Measurements from ENCODE around the gene HINT3.
A peak's percentile ranks its signal among the peaks of the same experiment; 100 is the strongest.
"Not testable (repeated sequence)": the region's sequence is repeated elsewhere in the genome, so short reads cannot be mapped to it uniquely, and the experiment has no call there.

HINT3 gene

DNA sequence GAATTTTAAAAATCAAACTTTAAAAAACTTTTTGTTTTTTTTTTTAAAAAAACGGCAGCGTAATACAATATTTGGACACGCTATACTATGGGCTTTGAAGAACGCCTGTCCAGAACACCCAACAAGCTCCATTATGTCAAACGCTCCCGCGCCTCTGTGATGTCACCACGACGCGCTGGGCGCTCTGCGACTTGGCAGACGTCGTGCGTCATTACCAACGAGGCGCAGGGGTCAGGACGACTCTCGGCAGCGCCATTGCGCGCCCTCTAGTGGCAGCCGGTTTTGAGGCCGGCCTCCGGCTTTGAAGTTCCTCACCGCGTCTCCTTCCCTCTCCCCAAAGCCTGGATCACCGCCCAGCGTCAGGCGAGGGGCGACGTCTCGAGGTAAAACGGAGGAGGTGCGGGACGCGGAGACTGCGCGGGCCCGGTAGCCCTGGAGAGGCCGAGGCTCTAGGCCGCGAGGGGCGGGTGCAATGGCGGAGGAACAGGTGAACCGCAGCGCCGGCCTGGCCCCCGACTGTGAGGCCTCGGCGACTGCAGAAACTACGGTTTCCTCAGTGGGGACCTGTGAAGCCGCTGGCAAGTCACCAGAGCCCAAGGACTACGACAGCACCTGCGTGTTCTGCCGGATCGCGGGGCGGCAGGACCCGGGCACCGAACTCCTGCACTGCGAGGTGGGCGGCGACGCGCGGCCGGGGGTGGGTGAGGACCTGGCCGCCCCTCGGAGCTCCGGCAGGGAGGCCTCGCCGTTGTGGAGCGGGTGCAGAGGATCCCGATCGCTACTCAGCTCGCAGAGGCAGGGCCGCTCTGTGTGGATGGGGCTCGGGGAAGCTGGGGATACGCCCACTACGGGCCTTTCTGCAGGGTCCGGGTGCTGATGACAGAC is at the start of gene HINT3:
Gene HINT3 (plus strand): TSS at position 265 of the 885 bp plus-strand sequence. CDS start 208 bp downstream, at position 473.
- peak; percentile 98 to 99 for DNase-seq (ENCODE audit: low read depth in 2 of 2)

DNA sequence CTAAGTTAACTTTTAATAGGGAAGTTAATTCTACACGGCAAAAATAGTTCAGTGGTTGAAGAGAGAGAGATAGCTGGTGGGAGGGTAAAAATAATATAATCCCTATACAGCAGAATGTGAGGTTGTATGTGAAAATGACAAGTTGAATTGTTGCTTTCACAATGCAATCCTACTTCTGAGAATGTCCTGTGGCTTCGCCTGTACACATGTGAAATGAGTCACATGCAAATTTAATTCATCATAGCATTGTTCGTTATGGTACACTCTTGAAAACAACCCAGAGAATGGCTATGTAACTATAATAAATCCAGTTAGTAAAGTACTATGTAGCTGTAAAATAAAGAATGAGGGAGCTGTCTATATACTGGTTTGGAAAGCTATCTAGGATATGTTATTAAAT is 46.0 kb upstream of the HINT3 start:
- DNase-seq (ENCODE audit: low read depth in 2 of 2): no peak

DNA sequence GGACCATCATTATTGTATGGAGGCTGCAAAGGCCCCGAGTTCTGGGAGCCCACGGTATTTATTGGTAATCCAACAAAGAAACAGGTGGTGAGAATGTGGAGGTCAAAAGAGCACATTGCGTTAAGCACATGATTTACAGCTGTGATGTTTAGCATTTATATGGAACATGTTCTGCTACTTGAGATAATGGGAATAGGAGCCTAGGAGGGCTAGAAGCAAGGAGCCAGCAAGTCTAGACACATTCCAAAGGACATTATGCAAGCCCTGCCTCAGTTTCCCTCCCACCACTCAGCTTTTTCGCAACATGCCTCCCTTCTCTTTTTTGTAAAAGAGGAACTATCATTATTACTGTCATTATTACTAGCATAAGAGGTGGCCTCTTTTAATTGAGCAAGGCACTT is 45.5 kb upstream of the HINT3 start:
- DNase-seq (ENCODE audit: low read depth in 2 of 2): not testable (repeated sequence)

DNA sequence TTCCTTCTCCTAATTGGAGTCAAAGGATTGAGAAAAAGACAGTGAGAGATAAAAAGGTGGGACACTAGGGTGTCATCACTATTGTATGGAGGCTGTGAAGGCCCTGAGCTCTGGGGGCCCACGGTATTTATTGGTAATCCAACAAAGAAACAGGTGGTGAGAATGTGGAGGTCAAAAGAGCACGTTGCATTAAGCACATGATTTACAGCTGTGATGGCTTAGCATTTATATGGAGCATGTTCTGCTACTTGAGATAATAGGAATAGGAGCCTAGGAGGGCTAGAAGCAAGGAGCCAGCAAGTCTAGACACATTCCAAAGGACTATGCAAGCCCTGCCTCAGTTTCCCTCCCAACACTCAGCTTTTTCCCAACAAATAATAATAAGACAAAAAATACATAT is 44.1 kb upstream of the HINT3 start:
- DNase-seq (ENCODE audit: low read depth in 2 of 2): not testable (repeated sequence)

DNA sequence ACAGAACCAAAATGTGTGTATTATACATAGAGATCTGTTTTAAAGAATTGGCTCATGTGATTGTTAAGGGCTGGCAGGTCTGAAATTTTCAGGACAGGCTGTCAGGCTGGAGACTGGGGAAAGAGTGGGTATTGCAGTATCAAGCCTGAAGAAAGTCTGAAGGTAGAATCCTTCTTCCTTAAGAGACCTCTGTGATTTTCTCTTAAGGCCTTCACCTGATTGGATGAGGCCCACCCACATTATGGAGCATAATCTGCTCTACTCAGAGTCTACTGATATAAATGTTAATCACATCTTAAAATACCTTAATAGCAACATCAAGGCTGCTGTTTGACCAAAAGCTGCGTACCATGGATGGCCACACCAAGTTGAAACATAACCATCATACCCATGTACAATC is 43.4 kb upstream of the HINT3 start:
- DNase-seq (ENCODE audit: low read depth in 2 of 2): no peak

DNA sequence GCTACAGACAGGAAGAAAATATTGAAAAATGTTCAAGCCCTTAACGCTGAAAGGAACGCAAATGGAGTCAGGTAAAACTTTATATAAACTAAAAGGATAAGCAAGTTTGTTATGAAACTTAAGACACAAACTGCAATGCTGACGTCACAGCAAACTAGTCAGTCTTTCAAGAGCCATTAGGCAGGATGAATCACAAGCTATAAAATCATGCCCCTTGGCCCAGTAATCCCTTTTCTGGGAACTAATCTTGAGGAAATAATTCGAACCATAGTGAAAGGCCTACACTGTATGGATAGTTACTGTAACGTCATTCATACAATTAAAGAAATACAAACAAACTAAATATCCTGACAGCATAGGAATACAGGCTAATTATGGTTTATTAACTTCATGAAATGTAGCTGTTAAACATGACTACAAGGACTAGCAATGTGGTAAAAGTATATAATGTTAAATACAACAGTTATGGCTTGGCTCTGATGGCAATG is 42.7 kb upstream of the HINT3 start:
- DNase-seq (ENCODE audit: low read depth in 2 of 2): no peak

DNA sequence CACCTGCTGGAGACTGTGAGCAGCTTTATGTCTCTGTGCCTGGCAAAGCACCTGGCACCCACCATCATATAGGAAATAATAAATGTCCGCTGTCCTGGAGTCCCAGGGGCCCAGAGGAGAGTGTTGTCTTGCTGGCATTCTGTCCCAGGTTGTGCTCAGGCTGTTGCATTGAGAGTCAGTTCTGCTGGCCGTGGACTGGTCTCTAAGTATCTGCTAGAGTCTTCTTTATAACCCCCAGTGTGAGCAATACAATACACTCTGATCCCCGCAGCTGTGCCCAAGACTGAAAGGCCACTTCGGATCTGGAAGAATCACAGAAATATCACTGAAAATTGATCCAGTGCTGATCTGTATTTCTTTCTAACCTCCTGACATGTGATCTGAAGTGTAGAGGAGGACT is 38.3 kb upstream of the HINT3 start:
- DNase-seq (ENCODE audit: low read depth in 2 of 2): no peak

DNA sequence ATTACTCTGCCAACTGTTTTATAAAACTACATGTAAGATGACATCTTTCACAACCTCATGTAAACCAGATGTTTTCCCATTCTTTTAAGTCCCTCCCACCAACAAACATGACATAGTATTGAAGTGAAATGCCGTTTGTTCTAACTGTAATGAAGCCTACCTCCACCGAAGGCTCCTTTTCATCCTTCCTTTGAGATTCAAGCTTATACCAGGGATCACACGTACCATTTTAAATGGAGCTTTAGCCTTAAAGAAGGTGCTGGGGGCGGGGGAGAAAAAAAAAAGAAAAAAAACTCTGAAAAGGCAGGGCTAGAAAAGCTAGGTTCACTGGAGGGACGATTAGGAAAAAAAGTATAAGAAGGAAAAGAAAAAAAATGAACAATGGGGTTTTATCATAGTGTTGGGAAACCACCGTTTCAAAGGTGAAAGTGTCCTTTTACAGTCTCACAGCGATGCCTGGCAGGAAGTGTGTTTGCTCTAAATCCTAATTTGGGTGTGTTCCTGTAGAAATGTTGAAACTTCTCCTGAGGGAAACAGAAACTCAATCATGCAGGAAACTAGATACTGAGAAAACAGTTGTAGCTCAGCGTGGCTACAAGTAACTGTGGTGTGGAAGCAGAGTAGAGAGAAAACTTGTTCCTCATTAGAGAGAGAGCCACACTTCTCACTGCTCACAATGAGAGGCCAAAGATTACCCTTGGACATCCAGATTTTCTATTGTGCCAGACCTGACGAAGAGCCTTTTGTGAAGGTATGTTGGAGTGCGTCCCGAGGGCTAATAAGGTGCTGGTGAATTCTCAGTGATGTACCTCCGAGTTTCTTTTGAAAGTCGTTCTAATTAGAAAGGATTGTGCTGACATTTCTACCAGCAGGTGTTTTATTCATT is 37.6 kb upstream of the HINT3 start:
- peak in 1 of 2 donors; percentile 34 for DNase-seq (ENCODE audit: low read depth in 2 of 2)

DNA sequence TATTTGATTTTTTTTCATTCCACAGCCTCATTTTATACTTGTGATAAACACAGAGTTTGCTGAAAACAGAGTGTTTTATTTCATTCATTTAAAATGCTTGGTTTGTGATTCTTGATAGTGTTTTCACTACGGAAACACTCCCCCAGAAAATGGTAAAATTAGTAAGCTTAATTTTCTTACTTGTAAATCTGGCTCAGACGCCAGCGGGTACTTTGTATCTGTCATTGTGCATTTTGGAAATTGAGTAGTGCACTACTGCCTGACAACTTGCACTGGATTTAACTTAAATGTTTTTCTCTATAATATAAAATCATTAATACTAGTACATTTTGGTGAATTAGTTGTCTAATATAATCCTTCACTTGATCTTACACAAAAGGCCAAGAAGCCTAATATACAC is 37.0 kb upstream of the HINT3 start:
- no peak for DNase-seq (ENCODE audit: low read depth in 2 of 2)

DNA sequence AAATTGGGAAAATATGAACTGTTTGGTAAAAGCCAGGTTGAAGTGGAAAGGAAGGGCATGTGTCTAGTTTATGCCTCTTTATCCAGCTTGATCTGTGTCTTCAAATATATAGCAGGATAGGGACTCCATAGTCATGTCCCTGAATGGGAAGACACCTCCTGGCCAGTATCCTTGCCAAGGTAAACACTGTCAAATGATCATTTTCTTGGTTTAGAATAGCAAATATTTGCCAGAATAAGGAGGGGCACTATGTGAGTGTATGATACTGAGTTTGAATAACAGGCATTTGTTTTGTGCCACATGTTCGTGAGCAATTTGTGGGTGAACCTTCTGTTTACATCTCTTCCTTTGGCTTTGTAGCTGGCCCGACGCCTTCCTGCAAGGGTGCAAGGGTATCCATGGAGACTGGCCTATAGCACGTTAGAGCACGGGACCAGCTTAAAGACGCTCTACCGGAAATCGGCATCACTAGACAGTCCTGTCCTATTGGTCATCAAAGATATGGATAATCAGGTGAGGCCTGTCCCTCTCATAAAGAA is 34.2 kb upstream of the HINT3 start:
- DNase-seq (ENCODE audit: low read depth in 2 of 2): no peak

DNA sequence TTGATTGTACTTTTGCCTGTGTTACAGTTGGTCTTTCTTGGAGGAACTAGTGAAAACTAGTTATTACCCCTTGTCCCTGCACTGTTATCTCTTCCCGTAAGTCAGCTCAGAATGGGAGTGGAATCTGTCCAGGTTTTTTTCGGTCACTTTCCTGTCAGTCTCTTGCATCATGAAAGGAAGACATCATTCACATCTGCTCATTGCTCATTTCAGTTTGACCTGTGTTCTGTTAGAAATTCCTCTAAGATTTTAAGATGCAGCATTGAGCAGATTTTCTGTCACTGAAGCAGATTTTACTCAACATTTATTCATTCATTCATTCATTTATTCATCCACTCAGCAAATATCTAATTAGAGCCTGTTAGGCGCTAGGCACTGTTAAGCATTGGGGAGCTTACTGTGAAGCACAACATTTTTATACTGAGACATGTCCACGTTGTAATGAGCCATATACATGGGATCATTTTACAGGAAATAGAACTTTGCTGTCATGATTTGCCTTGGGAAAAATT is 33.1 kb upstream of the HINT3 start:
- no peak for DNase-seq (ENCODE audit: low read depth in 2 of 2)

DNA sequence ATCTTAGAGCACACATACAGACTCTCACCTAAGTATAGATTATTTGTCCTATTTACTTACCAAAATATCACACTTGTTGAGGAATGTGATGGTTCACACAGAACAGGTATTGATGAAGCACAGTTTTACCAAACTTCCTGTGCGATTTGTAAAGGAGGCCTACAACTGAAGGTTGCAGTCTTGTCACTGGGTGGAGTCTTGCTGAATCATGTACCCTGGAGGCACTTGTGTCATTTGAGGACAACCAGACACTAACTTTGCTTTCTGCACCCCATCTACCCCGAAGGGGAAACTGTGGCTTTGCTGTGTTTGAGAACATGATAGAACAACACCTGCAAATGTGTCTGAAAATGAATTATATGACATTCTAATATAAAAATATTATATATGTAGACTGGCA is 32.4 kb upstream of the HINT3 start:
- DNase-seq (ENCODE audit: low read depth in 2 of 2): no peak

DNA sequence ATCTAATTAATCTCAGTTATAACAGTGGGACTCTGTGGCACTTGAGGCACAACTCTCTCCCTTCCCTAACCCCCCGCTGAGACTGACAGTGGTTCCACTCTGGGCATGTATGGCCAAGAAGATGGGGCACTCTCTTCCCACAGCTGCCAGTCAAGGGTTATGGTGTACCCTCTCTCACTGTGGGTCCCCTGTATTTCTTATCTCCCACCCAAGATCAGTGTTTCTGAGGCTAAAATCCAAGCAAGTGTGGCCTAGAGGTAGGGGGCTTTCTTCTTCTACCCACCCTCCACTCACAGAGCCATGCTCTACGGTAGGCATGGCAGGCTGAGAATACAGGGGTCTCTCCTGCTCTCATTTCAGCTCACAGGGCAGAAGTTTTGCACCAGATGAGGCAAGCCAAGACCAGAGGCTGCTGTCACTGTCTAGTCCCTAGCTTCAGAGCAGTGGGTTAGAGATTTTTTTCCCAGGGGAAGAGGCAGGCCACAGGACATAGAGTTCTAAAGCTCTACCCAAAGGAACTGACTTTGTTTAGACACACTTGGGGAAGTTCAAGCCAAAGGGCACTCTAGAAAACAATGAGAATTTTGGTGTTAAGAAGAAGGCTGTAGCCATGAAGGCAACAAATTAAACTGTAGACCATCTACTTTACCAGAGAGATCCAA is 31.7 kb upstream of the HINT3 start:
- no peak for DNase-seq (ENCODE audit: low read depth in 2 of 2)

DNA sequence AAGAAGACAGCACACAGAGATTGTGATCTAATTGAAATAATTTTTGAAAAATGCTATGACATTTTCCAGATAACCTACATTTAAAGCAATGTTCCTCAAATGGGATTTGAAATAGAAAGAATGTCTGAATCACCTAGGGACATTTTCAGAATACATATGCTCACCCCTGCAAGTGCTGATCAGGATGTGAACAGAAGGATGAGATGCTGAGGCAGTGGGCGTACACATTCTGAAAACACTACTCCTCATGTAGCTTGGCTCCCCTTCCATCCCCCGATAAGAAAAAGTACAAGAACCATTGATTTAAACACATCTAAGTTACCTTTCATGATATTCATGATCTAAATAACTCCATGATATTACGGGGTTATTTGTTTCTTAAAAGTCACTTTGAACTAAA is 29.9 kb upstream of the HINT3 start:
- DNase-seq (ENCODE audit: low read depth in 2 of 2): no peak

DNA sequence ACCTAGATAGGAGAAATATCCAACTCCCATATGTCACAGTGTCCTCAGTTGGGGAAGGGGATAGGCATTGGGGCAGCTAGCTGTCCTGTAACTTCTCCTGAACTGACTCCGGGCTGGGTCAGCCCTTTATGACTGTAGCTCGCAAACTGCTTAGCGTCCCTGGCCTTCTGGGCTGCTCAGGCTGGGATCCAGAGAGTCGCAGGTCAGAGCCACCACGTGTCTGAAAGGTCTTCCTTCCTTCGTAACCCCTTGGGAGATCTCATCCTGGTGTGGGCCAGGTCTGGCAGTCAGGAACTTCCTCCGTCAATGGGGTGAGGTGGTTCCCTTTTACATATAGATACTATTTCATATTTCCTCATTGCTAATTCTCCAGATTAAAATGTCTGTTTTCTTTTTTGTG is 28.8 kb upstream of the HINT3 start:
- no peak for DNase-seq (ENCODE audit: low read depth in 2 of 2)

DNA sequence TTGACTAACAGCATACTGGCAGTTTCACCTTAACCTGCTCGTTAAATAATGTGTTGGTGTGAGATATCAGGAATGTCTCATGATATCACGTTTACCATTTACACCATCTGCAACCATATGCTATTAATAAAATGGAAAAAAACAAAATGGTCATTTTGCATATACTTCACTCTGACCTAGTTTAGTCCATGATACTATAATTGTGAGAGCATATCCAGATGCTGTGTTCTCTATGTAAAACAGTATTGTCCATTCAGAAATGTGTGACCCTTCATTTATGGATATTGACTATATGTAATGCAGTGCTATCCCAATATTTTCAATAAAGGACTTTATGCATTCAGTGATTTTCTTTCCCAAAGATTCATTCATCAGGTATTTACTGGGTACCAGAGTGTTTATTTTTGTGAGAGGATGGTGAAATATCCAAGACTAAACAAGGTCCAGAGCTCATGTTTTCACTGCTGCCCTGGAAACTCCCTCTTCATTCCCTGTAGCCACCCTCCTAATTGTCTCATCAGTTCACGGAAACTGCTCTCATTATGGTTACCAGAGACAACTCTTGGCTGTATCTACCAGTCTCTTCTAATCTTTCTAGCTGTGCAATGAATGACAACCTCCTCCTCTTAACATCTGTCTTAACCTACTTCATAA is 25.7 kb upstream of the HINT3 start:
- no peak for DNase-seq (ENCODE audit: low read depth in 2 of 2)

DNA sequence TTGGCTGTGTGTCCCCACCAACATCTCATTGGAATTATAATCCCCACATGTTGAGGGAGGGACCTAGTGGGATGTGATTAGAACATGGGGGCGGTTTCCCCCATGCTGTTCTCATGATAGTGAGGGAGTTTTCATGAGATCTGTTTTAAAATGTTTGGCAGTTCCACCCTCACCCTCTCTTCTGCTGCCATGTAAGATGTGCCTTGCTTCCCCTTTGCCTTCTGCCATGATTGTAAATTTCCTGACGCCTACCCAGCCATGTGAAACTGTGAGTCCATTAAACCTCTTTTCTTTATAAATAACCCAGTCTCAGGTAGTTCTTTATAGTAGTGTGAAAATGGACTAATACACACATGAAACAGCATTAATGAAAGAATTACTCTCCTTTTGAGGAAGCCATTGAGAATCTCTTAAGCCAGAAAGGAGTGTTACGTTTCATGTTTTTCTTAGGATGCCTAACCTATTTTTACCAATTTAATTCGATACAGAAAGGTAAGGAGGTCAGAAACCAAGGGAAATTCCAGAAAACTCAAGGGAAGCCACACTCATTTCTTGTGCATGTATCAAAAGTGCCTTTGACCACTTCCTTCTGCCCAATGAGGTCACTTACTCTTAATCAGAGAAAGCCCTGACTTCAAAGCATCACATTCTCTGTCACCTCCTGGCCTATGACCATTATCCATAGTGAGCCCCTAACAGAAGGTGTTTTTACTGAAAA is 24.7 kb upstream of the HINT3 start:
- no peak for DNase-seq (ENCODE audit: low read depth in 2 of 2)

DNA sequence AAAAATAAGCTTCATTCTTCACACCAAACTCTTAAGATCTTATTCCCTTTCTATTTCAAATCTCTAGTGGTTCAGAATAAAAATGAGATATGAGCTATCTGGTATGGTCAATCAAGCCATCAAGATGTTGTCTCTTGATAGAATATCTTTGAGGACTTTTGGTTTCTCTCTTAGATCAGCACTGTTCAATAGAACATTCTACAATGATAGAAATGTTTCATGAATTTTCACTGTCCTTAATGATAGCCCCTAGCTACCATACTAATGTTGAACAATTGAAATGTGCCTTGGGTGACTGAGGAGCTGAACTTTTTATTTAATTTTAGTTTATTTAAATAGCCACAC is 24.1 kb upstream of the HINT3 start:
- no peak for DNase-seq (ENCODE audit: low read depth in 2 of 2)

DNA sequence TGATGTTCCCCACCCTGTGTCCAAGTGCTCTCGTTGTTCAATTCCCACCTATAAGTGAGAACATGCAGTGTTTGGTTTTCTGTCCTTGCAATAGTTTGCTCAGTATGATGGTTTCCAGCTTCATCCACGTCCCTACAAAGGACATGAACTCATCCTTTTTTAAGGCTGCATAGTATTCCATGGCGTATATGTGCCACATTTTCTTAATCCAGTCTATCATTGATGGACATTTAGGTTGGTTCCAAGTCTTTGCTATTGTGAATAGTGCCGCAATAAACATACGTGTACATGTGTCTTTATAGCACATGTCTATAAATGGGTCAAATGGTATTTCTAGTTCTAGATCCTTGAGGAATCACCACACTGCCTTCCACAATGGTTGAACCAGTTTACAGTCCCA is 21.1 kb upstream of the HINT3 start:
- not testable (repeated sequence) for DNase-seq (ENCODE audit: low read depth in 2 of 2)

DNA sequence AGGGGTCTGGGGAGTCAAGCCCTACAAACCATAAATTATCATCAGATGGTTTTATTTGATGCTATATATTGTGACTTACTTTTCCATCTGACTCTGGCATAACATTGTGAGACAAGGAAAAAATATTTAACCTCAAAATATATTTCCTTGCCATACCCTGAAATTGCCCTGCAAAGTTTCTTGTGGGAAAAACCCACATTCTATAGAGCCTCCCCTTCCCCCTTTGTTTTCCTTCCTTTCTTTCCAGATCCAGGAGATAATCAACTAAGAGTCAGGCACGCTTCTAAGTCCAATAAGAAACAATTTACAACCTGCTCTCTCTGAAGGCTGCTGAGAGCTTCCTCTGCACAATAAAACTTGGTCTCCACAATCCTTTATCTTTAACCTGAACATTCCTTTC is 17.5 kb upstream of the HINT3 start:
- no peak for DNase-seq (ENCODE audit: low read depth in 2 of 2)

DNA sequence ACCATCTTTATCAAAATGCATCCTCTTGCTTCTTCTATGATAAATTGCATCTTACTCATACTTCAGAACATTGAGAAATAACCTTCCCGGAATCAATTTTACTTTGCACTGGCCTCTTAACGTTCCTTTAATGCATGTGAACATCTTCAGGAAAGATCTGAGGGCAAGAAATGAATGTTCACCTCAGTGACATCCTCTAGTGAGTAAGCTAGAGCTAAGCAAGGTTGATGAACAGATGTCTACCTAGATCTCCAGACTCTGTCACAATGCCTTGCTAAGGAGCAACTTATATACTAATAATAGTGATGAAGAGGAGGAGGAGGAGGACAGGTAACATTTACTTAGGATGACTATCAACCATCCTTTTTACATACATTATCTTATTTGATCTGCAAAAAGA is 16.8 kb upstream of the HINT3 start:
- no peak for DNase-seq (ENCODE audit: low read depth in 2 of 2)
